SJSA1 (cell line): Measurements from ENCODE around the gene UBLCP1. TPM values are rescaled to one million over a fixed set of nuclear protein-coding genes. Genes with fewer than 3 reads are reported as not detected.

Experiments used
- DNase-seq, 2 experiments: peaks; one replicate each; pipeline ENCODE4 v3.0.0-alpha.2; 2015 to 2020; ENCODE audit warnings: low spot score in 2 of 2, low read depth in 1 of 2
- H3K27ac ChIP-seq: fragments of 250-450 bp; sonication (Bioruptor Pico); 2 replicates; pipeline ENCODE4 v1.5.1; 2020; ENCODE audit warnings: mild to moderate bottlenecking, moderate library complexity
- H3K27me3 ChIP-seq: fragments of 250-450 bp; sonication (Bioruptor Pico); replicated peaks from 2 replicates; pipeline ENCODE4 v1.5.1; 2020; ENCODE audit warnings: mild to moderate bottlenecking, moderate library complexity
- H3K36me3 ChIP-seq: fragments of 250-450 bp; sonication (Bioruptor Pico); 2 replicates; pipeline ENCODE4 v1.5.1; 2020; ENCODE audit warnings: mild to moderate bottlenecking
- H3K4me1 ChIP-seq: fragments of 250-450 bp; sonication (Bioruptor Pico); replicated peaks from 2 replicates; pipeline ENCODE4 v1.6.1; 2021; ENCODE audit warnings: mild to moderate bottlenecking
- H3K4me3 ChIP-seq: fragments of 250-450 bp; sonication (Bioruptor Pico); 2 replicates; pipeline ENCODE4 v1.5.1; 2020; ENCODE audit warnings: mild to moderate bottlenecking
- H3K9me3 ChIP-seq: fragments of 250-450 bp; sonication (Bioruptor Pico); replicated peaks from 2 replicates; pipeline ENCODE4 v1.5.1; 2020; ENCODE audit warnings: mild to moderate bottlenecking
- total RNA-seq: library from RNA; depleted of rRNA; stranded (reverse); fragments of >200 nt; shearing (Covaris generic); gene quantifications from 2 replicates; pipeline ENCODE4 v1.2.3, GENCODE V29; 2014

The UBLCP1 gene
- total RNA-seq, 1 experiment from 2014 or later = 87.0 TPM

GRCh38 chr5:159309689-159310433 is 46.8 kb downstream of the UBLCP1 start:
- H3K27ac ChIP-seq = no peak overlapping the region
- no peaks in the 10 kb centered on the region for H3K27me3 ChIP-seq
- no peaks in the 10 kb centered on the region for H3K9me3 ChIP-seq
- no peak overlapping the region for H3K4me3 ChIP-seq
- no peaks in the 10 kb centered on the region for H3K4me1 ChIP-seq
- H3K36me3 ChIP-seq = no peaks in the 10 kb centered on the region
- no peak for DNase-seq

- Histone ChIP-seq H3K9me3 (no peaks in the 10 kb centered on the region), H3K36me3 (no peaks in the 10 kb centered on the region), H3K4me1 (no peaks in the 10 kb centered on the region), H3K4me3 (no peak overlapping the region), H3K27me3 (no peaks in the 10 kb centered on the region), H3K27ac (no peak overlapping the region)
- no peak for DNase-seq
Observed at GRCh38 chr5:159310511-159310910, 47.4 kb downstream of the UBLCP1 start.

- no peaks in the 10 kb centered on the region for H3K36me3 ChIP-seq
- no peak overlapping the region for H3K27ac ChIP-seq
- H3K4me3 ChIP-seq = no peak overlapping the region
- no peak for DNase-seq
- H3K4me1 ChIP-seq = no peaks in the 10 kb centered on the region
- no peaks in the 10 kb centered on the region for H3K27me3 ChIP-seq
- H3K9me3 ChIP-seq = no peaks in the 10 kb centered on the region
Observed at GRCh38 chr5:159311063-159311462, 48.0 kb downstream of the UBLCP1 start.

- H3K36me3 ChIP-seq = no peaks in the 10 kb centered on the region
- H3K4me1 ChIP-seq = no peaks in the 10 kb centered on the region
- H3K27me3 ChIP-seq = no peaks in the 10 kb centered on the region
- H3K4me3 ChIP-seq = no peak overlapping the region
- no peak for DNase-seq
- no peak overlapping the region for H3K27ac ChIP-seq
- H3K9me3 ChIP-seq = no peaks in the 10 kb centered on the region
Observed at GRCh38 chr5:159313197-159313596, 50.1 kb downstream of the UBLCP1 start.

GRCh38 chr5:159316519-159317383 is 53.7 kb downstream of the UBLCP1 start:
- H3K9me3 ChIP-seq = no peaks in the 10 kb centered on the region
- DNase-seq = peak; percentile 41 to 67
- no peaks in the 10 kb centered on the region for H3K36me3 ChIP-seq
- no peaks in the 10 kb centered on the region for H3K27me3 ChIP-seq
- no peak overlapping the region for H3K4me3 ChIP-seq
- no peak overlapping the region for H3K27ac ChIP-seq
- H3K4me1 ChIP-seq = no peaks in the 10 kb centered on the region

- no peaks in the 10 kb centered on the region for H3K27me3 ChIP-seq
- DNase-seq = no peak
- H3K27ac ChIP-seq = no peak overlapping the region
- H3K4me1 ChIP-seq = no peaks in the 10 kb centered on the region
- no peak overlapping the region for H3K4me3 ChIP-seq
- H3K9me3 ChIP-seq = no peaks in the 10 kb centered on the region
- no peaks in the 10 kb centered on the region for H3K36me3 ChIP-seq
Observed at GRCh38 chr5:159317849-159318248, 54.8 kb downstream of the UBLCP1 start.

GRCh38 chr5:159318448-159318847 is 55.4 kb downstream of the UBLCP1 start:
- no peaks in the 10 kb centered on the region for H3K4me1 ChIP-seq
- no peak for DNase-seq
- no peaks in the 10 kb centered on the region for H3K27me3 ChIP-seq
- H3K36me3 ChIP-seq = no peaks in the 10 kb centered on the region
- no peaks in the 10 kb centered on the region for H3K9me3 ChIP-seq
- no peak overlapping the region for H3K27ac ChIP-seq
- no peak overlapping the region for H3K4me3 ChIP-seq

GRCh38 chr5:159319363-159319762 is 56.3 kb downstream of the UBLCP1 start:
- Histone ChIP-seq H3K36me3 (no peaks in the 10 kb centered on the region), H3K27me3 (no peaks in the 10 kb centered on the region), H3K4me3 (no peak overlapping the region), H3K27ac (no peak overlapping the region), H3K9me3 (no peaks in the 10 kb centered on the region), H3K4me1 (no peaks in the 10 kb centered on the region)
- no peak for DNase-seq

- Histone ChIP-seq H3K4me3 (no peak overlapping the region), H3K36me3 (no peaks in the 10 kb centered on the region), H3K9me3 (no peaks in the 10 kb centered on the region), H3K4me1 (no peaks in the 10 kb centered on the region), H3K27ac (no peak overlapping the region), H3K27me3 (no peaks in the 10 kb centered on the region)
- no peak for DNase-seq
Observed at GRCh38 chr5:159319832-159320231, 56.7 kb downstream of the UBLCP1 start.

- Histone ChIP-seq H3K36me3 (no peaks in the 10 kb centered on the region), H3K27ac (no peak overlapping the region), H3K4me3 (no peak overlapping the region), H3K4me1 (no peaks in the 10 kb centered on the region), H3K27me3 (no peaks in the 10 kb centered on the region), H3K9me3 (no peaks in the 10 kb centered on the region)
- DNase-seq = no peak
Observed at GRCh38 chr5:159322180-159322579, 59.1 kb downstream of the UBLCP1 start.

- no peaks in the 10 kb centered on the region for H3K36me3 ChIP-seq
- H3K4me3 ChIP-seq = no peak overlapping the region
- no peak for DNase-seq
- H3K27me3 ChIP-seq = no peaks in the 10 kb centered on the region
- no peaks in the 10 kb centered on the region for H3K4me1 ChIP-seq
- H3K27ac ChIP-seq = no peak overlapping the region
- no peaks in the 10 kb centered on the region for H3K9me3 ChIP-seq
Observed at GRCh38 chr5:159324102-159324755, 61.1 kb downstream of the UBLCP1 start.

GRCh38 chr5:159324986-159325385 is 61.9 kb downstream of the UBLCP1 start:
- H3K4me3 ChIP-seq = no peak overlapping the region
- no peaks in the 10 kb centered on the region for H3K36me3 ChIP-seq
- DNase-seq = no peak
- peaks cover 3% of the 10 kb centered on the region for H3K4me1 ChIP-seq
- no peaks in the 10 kb centered on the region for H3K27me3 ChIP-seq
- H3K9me3 ChIP-seq = no peaks in the 10 kb centered on the region
- no peak overlapping the region for H3K27ac ChIP-seq

GRCh38 chr5:159330131-159330800 is 67.2 kb downstream of the UBLCP1 start, which contains the start of gene IL12B:
IL12B (minus strand) TSS chr5:159330487; CDS start chr5:159326782, 3,705 bp downstream.
- no peaks in the 10 kb centered on the region for H3K27me3 ChIP-seq
- H3K4me3 ChIP-seq = no peak within 1 kb of the TSS
- no peaks in the 10 kb centered on the region for H3K36me3 ChIP-seq
- no peaks in the 10 kb centered on the region for H3K9me3 ChIP-seq
- DNase-seq = peak in 1 of 2 experiments; percentile 47
- H3K4me1 ChIP-seq = peaks cover 26% of the 10 kb centered on the region
- no peak within 1 kb of the TSS for H3K27ac ChIP-seq
